Mesenchymal stem cell (in vitro differentiated cells and primary cell): Measurements from ENCODE around the gene DOP1A.
A peak's percentile ranks its signal among the peaks of the same experiment; 100 is the strongest.

Experiments
- DNase-seq: peaks from one replicate; pipeline ENCODE4 v3.0.0-alpha.2; 2013
- H2AFZ ChIP-seq: one replicate; pipeline ENCODE4 v1.6.1; 2013; ENCODE audit warnings: low read depth, mild to moderate bottlenecking, control low read depth, inconsistent platforms, low read length, moderate library complexity
- H2AK5ac ChIP-seq: 2 replicates; pipeline ENCODE4 v1.6.1; 2013; ENCODE audit warnings: low read length, moderate library complexity, mild to moderate bottlenecking, inconsistent platforms; ENCODE audit not compliant: severe bottlenecking
- H2BK120ac ChIP-seq: one replicate; pipeline ENCODE4 v1.6.1; 2013; ENCODE audit warnings: low read depth, mild to moderate bottlenecking, inconsistent platforms, low read length, moderate library complexity
- H2BK12ac ChIP-seq, 2 experiments: one replicate each; pipeline ENCODE4 v1.6.1; 2013; ENCODE audit warnings: inconsistent platforms in 2 of 2, low read length in 2 of 2, mild to moderate bottlenecking in 2 of 2, moderate library complexity in 2 of 2, control low read depth in 1 of 2
- H2BK15ac ChIP-seq: one replicate; pipeline ENCODE4 v1.6.1; 2013; ENCODE audit warnings: mild to moderate bottlenecking, low read depth, inconsistent platforms; ENCODE audit not compliant: poor library complexity, severe bottlenecking
- H2BK5ac ChIP-seq: 2 replicates; pipeline ENCODE4 v1.6.1; 2013; ENCODE audit warnings: low read depth, mild to moderate bottlenecking, low read length, control low read depth, inconsistent platforms; ENCODE audit not compliant: poor library complexity, severe bottlenecking
- H3K14ac ChIP-seq, 2 experiments: one replicate each; pipeline ENCODE4 v1.6.1; 2013; ENCODE audit warnings: inconsistent platforms in 2 of 2, low read length in 2 of 2, control low read depth in 1 of 2, mild to moderate bottlenecking in 1 of 2, moderate library complexity in 1 of 2
- H3K18ac ChIP-seq, 2 experiments: one replicate each; pipeline ENCODE4 v1.6.1; 2013; ENCODE audit warnings: inconsistent platforms in 2 of 2, low read length in 2 of 2, control low read depth in 1 of 2, low read depth in 1 of 2, mild to moderate bottlenecking in 1 of 2
- H3K23ac ChIP-seq, 2 experiments: one replicate each; pipeline ENCODE4 v1.6.1; 2013; ENCODE audit warnings: inconsistent platforms in 2 of 2, low read length in 2 of 2, mild to moderate bottlenecking in 2 of 2, moderate library complexity in 2 of 2, control low read depth in 1 of 2
- H3K27ac ChIP-seq: 2 replicates; pipeline ENCODE4 v1.5.1; 2013; ENCODE audit warnings: mild to moderate bottlenecking, moderate library complexity, low read length, control low read depth, inconsistent platforms; ENCODE audit not compliant: poor library complexity, severe bottlenecking
- H3K27me3 ChIP-seq, 2 experiments: 2 replicates each; pipeline versions ENCODE4 v1.6.1 to v1.7.0; 2013; ENCODE audit warnings: low read length in 2 of 2, mild to moderate bottlenecking in 2 of 2, moderate library complexity in 2 of 2, control low read depth in 1 of 2, inconsistent platforms in 1 of 2; ENCODE audit not compliant: control insufficient read depth in 1 of 2, insufficient read depth in 1 of 2
- H3K36me3 ChIP-seq, 2 experiments: 2 replicates each; pipeline versions ENCODE4 v1.6.1 to v1.7.0; 2013; ENCODE audit warnings: low read length in 2 of 2, control low read depth in 1 of 2, inconsistent platforms in 1 of 2, low read depth in 1 of 2, mild to moderate bottlenecking in 1 of 2; ENCODE audit not compliant: insufficient read depth in 2 of 2, control insufficient read depth in 1 of 2
- H3K4ac ChIP-seq, 2 experiments: one replicate each; pipeline ENCODE4 v1.6.1; 2013; ENCODE audit warnings: inconsistent platforms in 2 of 2, low read length in 2 of 2, mild to moderate bottlenecking in 2 of 2, moderate library complexity in 2 of 2, control low read depth in 1 of 2, low read depth in 1 of 2
- H3K4me1 ChIP-seq: 2 replicates; pipeline ENCODE4 v1.6.1; 2013; ENCODE audit warnings: low read depth, low read length, control low read depth; ENCODE audit not compliant: control insufficient read depth, insufficient read depth
- H3K4me2 ChIP-seq: 2 replicates; pipeline ENCODE4 v1.6.1; 2013; ENCODE audit warnings: low read length, mild to moderate bottlenecking, inconsistent platforms; ENCODE audit not compliant: poor library complexity, severe bottlenecking
- H3K4me3 ChIP-seq, 2 experiments: 2 replicates each; pipeline versions ENCODE4 v1.5.1 to v1.7.0; 2013; ENCODE audit warnings: low read length in 2 of 2, mild to moderate bottlenecking in 2 of 2, control low read depth in 1 of 2, low read depth in 1 of 2; ENCODE audit not compliant: insufficient read depth in 1 of 2
- H3K79me1 ChIP-seq: replicated peaks from 2 replicates; pipeline ENCODE4 v1.6.1; 2013; ENCODE audit warnings: mild to moderate bottlenecking, control low read depth, low read length, inconsistent platforms; ENCODE audit not compliant: poor library complexity, severe bottlenecking
- H3K9ac ChIP-seq: 2 replicates; pipeline ENCODE4 v1.7.0; 2013; ENCODE audit warnings: mild to moderate bottlenecking, low read length, moderate library complexity
- H3K9me3 ChIP-seq: 2 replicates; pipeline ENCODE4 v1.7.0; 2013; ENCODE audit warnings: mild to moderate bottlenecking, low read length; ENCODE audit not compliant: control insufficient read depth
- H4K8ac ChIP-seq: one replicate; pipeline ENCODE4 v1.6.1; 2013; ENCODE audit warnings: inconsistent platforms, mild to moderate bottlenecking, low read length, moderate library complexity
- H4K91ac ChIP-seq: one replicate; pipeline ENCODE4 v1.6.1; 2013; ENCODE audit warnings: mild to moderate bottlenecking, low read length, inconsistent platforms
- WGBS: methylation state at CpG from one replicate; pipeline ENCODE4 v1.1.7; 2013; ENCODE audit warnings: mixed read lengths; 5-methylcytosine and 5-hydroxymethylcytosine counted together

The DOP1A gene

DNA sequence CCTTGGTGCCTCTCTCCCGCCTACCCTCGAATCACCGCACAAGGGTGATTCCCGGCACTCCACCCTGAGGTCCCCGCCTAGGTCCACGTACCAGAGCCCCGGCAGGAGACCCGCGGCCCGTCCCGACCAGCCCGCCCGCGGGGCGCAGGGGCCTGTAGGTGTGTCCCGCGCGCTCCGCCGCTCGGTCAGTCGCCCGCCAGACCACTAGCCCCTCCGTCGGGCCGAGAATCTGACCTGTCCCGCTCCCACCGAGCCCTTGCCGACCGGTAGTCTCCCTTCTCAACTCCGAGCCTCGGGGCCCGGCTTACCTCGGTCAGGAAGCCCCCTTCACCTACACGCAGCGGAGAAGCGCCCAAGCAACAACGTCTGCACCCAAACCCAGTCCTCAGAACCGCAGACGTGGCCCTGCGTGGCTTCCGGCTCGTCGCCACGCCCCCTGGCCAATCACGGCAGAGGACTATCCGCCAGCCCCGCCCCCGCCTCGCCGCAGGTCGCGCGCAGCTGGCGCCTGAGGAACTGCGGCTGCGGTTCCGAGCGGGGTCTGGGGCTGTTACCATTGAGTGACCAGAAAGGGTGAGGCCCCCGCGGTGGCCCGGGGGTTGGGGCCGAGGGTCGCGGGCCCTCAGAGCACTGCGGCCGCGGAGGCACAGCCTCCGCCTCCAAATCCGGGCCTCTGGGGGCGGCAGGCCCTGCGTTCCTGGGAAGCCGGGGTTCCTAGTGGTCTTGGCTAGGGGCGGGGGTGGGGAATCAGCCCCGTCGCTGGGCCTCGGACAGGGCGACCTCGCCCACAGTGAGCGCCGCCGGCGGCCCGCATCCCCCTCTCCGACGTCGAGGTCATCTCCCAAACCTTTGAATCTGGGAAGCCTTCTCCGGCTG is 125.6 kb downstream of the DOP1A start, which contains the start of the genes PGM3 and RWDD2A:
Gene PGM3, minus strand, starts transcription at position 395 of the 876 bp plus-strand sequence. CDS start 2,253 bp downstream, outside the sequence.
Gene RWDD2A, plus strand, starts transcription at position 487 of the 876 bp plus-strand sequence. CDS start 1,095 bp downstream, outside the sequence.
- Histone ChIP-seq H3K14ac (peak within 1 kb of the TSS in 1 of 2 experiments; percentile 99), H3K79me1 (peaks cover 18% of the 10 kb centered on the region), H3K27me3 (no peaks in the 10 kb centered on the region), H2AFZ (peak within 1 kb of the TSS; percentile 97), H2BK120ac (peak within 1 kb of the TSS; percentile 80), H3K23ac (peak within 1 kb of the TSS in 1 of 2 experiments; percentile 95), H2BK5ac (peak within 1 kb of the TSS; percentile 81), H3K4ac (peak within 1 kb of the TSS; percentile 39 to 92), H3K4me2 (peak within 1 kb of the TSS; percentile 99), H3K4me3 (peak within 1 kb of the TSS; percentile 95 to 97), H4K8ac (peak within 1 kb of the TSS; percentile 55), H3K9ac (peak within 1 kb of the TSS; percentile 94), H4K91ac (peak within 1 kb of the TSS; percentile 57), H3K36me3 (peaks cover 5 to 58% of the 10 kb centered on the region in 2 experiments), H3K4me1 (peaks cover 6% of the 10 kb centered on the region), H3K9me3 (no peaks in the 10 kb centered on the region), H3K18ac (peak within 1 kb of the TSS; percentile 87 to 93), H2BK15ac (no peak within 1 kb of the TSS), H2BK12ac (peak within 1 kb of the TSS in 1 of 2 experiments; percentile 75), H3K27ac (peak within 1 kb of the TSS; percentile 79), H2AK5ac (no peak within 1 kb of the TSS)
- peak; percentile 93 for DNase-seq
- WGBS: 1% methylated on average over 82 of the region's 88 CpGs

GRCh38 chr6:83193747-83194566 is 126.5 kb downstream of the DOP1A start:
- Histone ChIP-seq H3K9ac (peak overlapping the region; percentile 94), H3K79me1 (peaks cover 16% of the 10 kb centered on the region), H3K4me3 (peak overlapping the region; percentile 95 to 97), H3K4me1 (peaks cover 9% of the 10 kb centered on the region), H3K9me3 (no peaks in the 10 kb centered on the region), H2AK5ac (no peak overlapping the region), H2BK5ac (peak overlapping the region; percentile 62), H3K23ac (no peak overlapping the region), H3K4ac (peak overlapping the region in 1 of 2 experiments; percentile 47), H3K36me3 (peaks cover 5 to 50% of the 10 kb centered on the region in 2 experiments), H3K4me2 (peak overlapping the region; percentile 99), H2BK15ac (no peak overlapping the region), H3K18ac (peak overlapping the region; percentile 87 to 88), H4K91ac (no peak overlapping the region), H2BK12ac (no peak overlapping the region), H3K27ac (no peak overlapping the region), H4K8ac (peak overlapping the region; percentile 55), H3K27me3 (no peaks in the 10 kb centered on the region), H3K14ac (no peak overlapping the region), H2AFZ (peak overlapping the region; percentile 76), H2BK120ac (no peak overlapping the region)
- peak; percentile 59 for DNase-seq
- 2% methylated on average over 42 of the region's 44 CpGs for WGBS

- Histone ChIP-seq H3K9me3 (no peaks in the 10 kb centered on the region), H3K14ac (no peak overlapping the region), H3K36me3 (peaks cover 7 to 27% of the 10 kb centered on the region in 2 experiments), H3K9ac (no peak overlapping the region), H2BK120ac (no peak overlapping the region), H3K18ac (no peak overlapping the region), H2AFZ (no peak overlapping the region), H3K27ac (peak overlapping the region; percentile 57), H2BK5ac (no peak overlapping the region), H3K4me1 (peaks cover 5% of the 10 kb centered on the region), H2AK5ac (no peak overlapping the region), H3K23ac (no peak overlapping the region), H3K27me3 (no peaks in the 10 kb centered on the region), H4K8ac (no peak overlapping the region), H2BK15ac (no peak overlapping the region), H3K4me3 (no peak overlapping the region), H4K91ac (no peak overlapping the region), H3K4ac (no peak overlapping the region), H3K4me2 (no peak overlapping the region), H3K79me1 (peaks cover 9% of the 10 kb centered on the region), H2BK12ac (no peak overlapping the region)
- no peak for DNase-seq
- whole genome bisulfite sequencing: 100% methylated on average over 2 of the region's 4 CpGs
These were observed 131.2 kb downstream of the DOP1A start for GRCh38 chr6:83198486-83199172.
